Keratinocyte (primary cell): ENCODE data around the gene APP. TPM values are rescaled to one million over a fixed set of nuclear protein-coding genes. Genes with fewer than 3 reads are reported as not detected.

ENCODE experiments used
- DNase-seq: peaks from one replicate; pipeline ENCODE4 v3.0.0-alpha.2; 2011; ENCODE audit warnings: low read depth, missing footprints, low spot score
- FAIRE-seq: peaks from 2 replicates; lab custom pipeline; 2011; peaks lifted over from hg19 to GRCh38; lab: Jason Lieb, UNC
- H2AFZ ChIP-seq: 2 replicates; pipeline ENCODE4 v1.6.0; 2012; ENCODE audit warnings: low read length, control low read depth, inconsistent platforms; ENCODE audit not compliant: control insufficient read depth
- H3K27ac ChIP-seq: 2 replicates; pipeline ENCODE4 v1.5.1; 2011; ENCODE audit warnings: low read length; ENCODE audit not compliant: control insufficient read depth, insufficient read depth
- H3K27me3 ChIP-seq: 3 replicates; pipeline ENCODE4 v1.6.0; 2011; ENCODE audit warnings: low read length; ENCODE audit not compliant: control insufficient read depth, insufficient read depth; ENCODE audit errors: extremely low read depth
- H3K36me3 ChIP-seq, 2 experiments: 2 replicates in 1 of 2; 3 replicates in 1 of 2; pipeline ENCODE4 v1.5.1; 2011; ENCODE audit warnings: low read length in 2 of 2, mild to moderate bottlenecking in 1 of 2; ENCODE audit not compliant: control insufficient read depth in 2 of 2, insufficient read depth in 2 of 2; ENCODE audit errors: extremely low read depth in 1 of 2
- H3K4me1 ChIP-seq: 3 replicates; pipeline ENCODE4 v1.5.1; 2011; ENCODE audit warnings: low read length; ENCODE audit not compliant: control insufficient read depth, insufficient read depth; ENCODE audit errors: extremely low read depth
- H3K4me2 ChIP-seq: 3 replicates; pipeline ENCODE4 v1.6.0; 2011; ENCODE audit warnings: low read depth, low read length; ENCODE audit not compliant: control insufficient read depth, insufficient read depth; ENCODE audit errors: extremely low read depth
- H3K4me3 ChIP-seq, 3 experiments: fragments of 200-600 bp in 1 of 3; sonication (generic) in 1 of 3; 2 replicates in 2 of 3; 3 replicates in 1 of 3; pipeline ENCODE4 v1.5.1; 2011 to 2016; ENCODE audit warnings: low read length in 3 of 3, mild to moderate bottlenecking in 3 of 3, control low read depth in 2 of 3, inconsistent platforms in 1 of 3, low read depth in 1 of 3, mixed read lengths in 1 of 3, mixed run types in 1 of 3, moderate library complexity in 1 of 3; ENCODE audit not compliant: control insufficient read depth in 2 of 3, insufficient read depth in 2 of 3; ENCODE audit errors: extremely low read depth in 1 of 3
- H3K79me2 ChIP-seq: 2 replicates; pipeline ENCODE4 v1.6.0; 2012; ENCODE audit warnings: low read length; ENCODE audit not compliant: control insufficient read depth, insufficient read depth
- H3K9ac ChIP-seq: 3 replicates; pipeline ENCODE4 v1.6.0; 2011; ENCODE audit warnings: low read length; ENCODE audit not compliant: control insufficient read depth, insufficient read depth; ENCODE audit errors: extremely low read depth
- H3K9me1 ChIP-seq: 3 replicates; pipeline ENCODE4 v1.6.0; 2011; ENCODE audit warnings: low read length; ENCODE audit not compliant: control insufficient read depth, insufficient read depth; ENCODE audit errors: extremely low read depth
- H3K9me3 ChIP-seq: 2 replicates; pipeline ENCODE4 v1.5.1; 2012; ENCODE audit warnings: low read depth, low read length; ENCODE audit not compliant: control insufficient read depth
- H4K20me1 ChIP-seq: 3 replicates; pipeline ENCODE4 v1.6.0; 2011; ENCODE audit warnings: low read length; ENCODE audit not compliant: control insufficient read depth, insufficient read depth; ENCODE audit errors: extremely low read depth
- EZH2 ChIP-seq: IDR thresholded peaks from one replicate; pipeline ENCODE4 v1.6.1; 2012; ENCODE audit warnings: inconsistent platforms, mild to moderate bottlenecking, low read length, moderate library complexity
- dilution Hi-C: fragments of 300-500 bp; cut with MboI; formaldehyde crosslinking; loops from one replicate; pipeline ENCODE4 v1.7.0; 2020; ENCODE audit warnings: low sequenced_read_pairs; ENCODE audit not compliant: extremely low pct_ligation_motif_present
- polyA plus RNA-seq, 5 experiments: library from polyadenylated mRNA; depleted of rRNA in 3 of 5; stranded (reverse) in 3 of 5; stranded (forward) in 1 of 5; unstranded in 1 of 5; fragments of >200 nt; gene quantifications; 1 replicate in 1 of 5; 2 replicates in 3 of 5; 3 replicates in 1 of 5; pipeline versions ENCODE4 v1.2.1 to v1.2.3, GENCODE V29; 2011 to 2012; ENCODE audit warnings: missing spikeins in 2 of 5, low read depth in 1 of 5, low replicate concordance in 1 of 5
- TF ChIP-seq, protein P1 (sequence below), 3 experiments: IDR thresholded peaks in 1 of 3; conservative IDR thresholded peaks in 1 of 3; optimal IDR thresholded peaks in 1 of 3; 2 replicates in 2 of 3; 3 replicates in 1 of 3; pipeline versions ENCODE3 to v1.5.1; 2011; ENCODE audit warnings: low read length in 3 of 3, mild to moderate bottlenecking in 3 of 3, moderate library complexity in 2 of 3, control low read depth in 1 of 3, inconsistent platforms in 1 of 3; ENCODE audit not compliant: insufficient read depth in 2 of 3; ENCODE audit errors: extremely low read depth in 1 of 3

Gene APP
- polyA plus RNA-seq, 1 donor (not counting 4 experiments of a cell fraction or from before 2014, with no cell fraction given): 1,015 TPM

DNA sequence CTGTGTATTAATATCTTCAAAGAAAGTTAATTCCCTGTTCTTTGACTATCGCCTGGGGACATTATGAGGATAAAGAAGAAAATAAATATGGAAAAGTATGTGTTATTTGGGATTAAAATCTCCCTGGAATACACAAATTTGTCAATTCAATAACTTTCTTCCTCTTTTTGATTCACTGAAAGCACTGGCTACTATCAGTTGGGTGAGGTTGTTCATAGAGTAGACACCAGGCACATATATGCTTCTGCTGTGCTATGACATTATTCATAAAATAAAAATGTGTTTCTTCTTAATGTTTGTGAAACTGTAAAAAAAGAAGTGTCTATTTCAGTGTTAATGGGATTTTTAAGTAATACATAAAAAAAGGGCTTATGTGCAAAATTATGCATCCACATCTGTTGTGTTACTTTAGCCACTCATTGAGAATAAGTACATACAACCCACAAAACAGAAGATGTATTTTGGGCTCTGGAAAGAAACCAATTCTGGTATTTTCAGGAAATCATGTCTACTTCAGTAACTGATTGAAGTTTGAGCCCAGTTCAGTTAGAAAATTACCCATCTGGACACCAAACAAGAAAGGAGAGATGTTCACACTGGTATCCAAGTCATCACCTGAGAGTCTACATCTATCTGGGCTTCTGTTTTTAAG, 266.4 kb downstream of the APP start:
- no peak for DNase-seq
- no peak for FAIRE-seq
- no peaks in the 10 kb centered on the region for H4K20me1 ChIP-seq
- no peak overlapping the region for H3K4me2 ChIP-seq
- H3K9me1 ChIP-seq: peaks cover 2% of the 10 kb centered on the region
- dilution Hi-C loops: no loop called here
- H3K9me3 ChIP-seq: no peaks in the 10 kb centered on the region
- H3K9ac ChIP-seq: no peak overlapping the region
- TF ChIP-seq, protein P1, sequence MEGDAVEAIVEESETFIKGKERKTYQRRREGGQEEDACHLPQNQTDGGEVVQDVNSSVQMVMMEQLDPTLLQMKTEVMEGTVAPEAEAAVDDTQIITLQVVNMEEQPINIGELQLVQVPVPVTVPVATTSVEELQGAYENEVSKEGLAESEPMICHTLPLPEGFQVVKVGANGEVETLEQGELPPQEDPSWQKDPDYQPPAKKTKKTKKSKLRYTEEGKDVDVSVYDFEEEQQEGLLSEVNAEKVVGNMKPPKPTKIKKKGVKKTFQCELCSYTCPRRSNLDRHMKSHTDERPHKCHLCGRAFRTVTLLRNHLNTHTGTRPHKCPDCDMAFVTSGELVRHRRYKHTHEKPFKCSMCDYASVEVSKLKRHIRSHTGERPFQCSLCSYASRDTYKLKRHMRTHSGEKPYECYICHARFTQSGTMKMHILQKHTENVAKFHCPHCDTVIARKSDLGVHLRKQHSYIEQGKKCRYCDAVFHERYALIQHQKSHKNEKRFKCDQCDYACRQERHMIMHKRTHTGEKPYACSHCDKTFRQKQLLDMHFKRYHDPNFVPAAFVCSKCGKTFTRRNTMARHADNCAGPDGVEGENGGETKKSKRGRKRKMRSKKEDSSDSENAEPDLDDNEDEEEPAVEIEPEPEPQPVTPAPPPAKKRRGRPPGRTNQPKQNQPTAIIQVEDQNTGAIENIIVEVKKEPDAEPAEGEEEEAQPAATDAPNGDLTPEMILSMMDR (optimal IDR thresholded peaks at IDR 0.05 in 1 of 3, IDR thresholded peaks at IDR 0.05 in 1 of 3, conservative IDR thresholded peaks at IDR 0.05 in 1 of 3; ENCODE audit: extremely low read depth in 1 of 3, insufficient read depth in 2 of 3, low read length in 3 of 3): no peak
- TF ChIP-seq EZH2: no peak
- no peaks in the 10 kb centered on the region for H3K79me2 ChIP-seq
- no peaks in the 10 kb centered on the region for H3K27me3 ChIP-seq
- no peak overlapping the region for H3K27ac ChIP-seq
- H3K4me1 ChIP-seq: peaks cover 5% of the 10 kb centered on the region
- no peak overlapping the region for H2AFZ ChIP-seq
- peaks cover 26 to 37% of the 10 kb centered on the region in 2 experiments for H3K36me3 ChIP-seq
- H3K4me3 ChIP-seq: no peak overlapping the region

DNA sequence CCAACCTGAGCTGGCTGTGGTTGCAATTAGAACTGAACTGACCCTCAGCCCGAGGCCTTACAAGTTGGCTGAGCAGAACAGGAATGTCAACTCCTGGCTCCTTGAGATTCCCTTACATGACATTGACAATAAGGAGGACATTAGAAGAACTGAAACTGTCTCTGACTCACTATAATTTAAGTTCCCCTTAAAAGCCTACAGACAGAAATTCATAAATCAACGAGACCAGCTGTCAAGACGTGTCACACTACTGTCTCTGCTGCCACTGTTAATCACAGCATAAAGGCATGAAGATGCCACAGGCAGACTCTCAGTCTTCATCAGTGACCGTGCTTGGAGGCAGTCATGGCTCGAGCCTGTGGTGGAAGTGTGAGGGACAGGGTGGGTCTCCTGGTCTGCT, 267.0 kb downstream of the APP start:
- H3K9ac ChIP-seq: no peak overlapping the region
- H3K27ac ChIP-seq: no peak overlapping the region
- H4K20me1 ChIP-seq: no peaks in the 10 kb centered on the region
- peaks cover 2% of the 10 kb centered on the region for H3K9me1 ChIP-seq
- dilution Hi-C loops: no loop called here
- H3K27me3 ChIP-seq: no peaks in the 10 kb centered on the region
- no peak overlapping the region for H3K4me3 ChIP-seq
- no peak overlapping the region for H3K4me2 ChIP-seq
- no peaks in the 10 kb centered on the region for H3K79me2 ChIP-seq
- TF ChIP-seq EZH2: no peak
- TF ChIP-seq, protein P1 (optimal IDR thresholded peaks at IDR 0.05 in 1 of 3, IDR thresholded peaks at IDR 0.05 in 1 of 3, conservative IDR thresholded peaks at IDR 0.05 in 1 of 3; ENCODE audit: extremely low read depth in 1 of 3, insufficient read depth in 2 of 3, low read length in 3 of 3): no peak
- peaks cover 30 to 43% of the 10 kb centered on the region in 2 experiments for H3K36me3 ChIP-seq
- H3K4me1 ChIP-seq: peaks cover 10% of the 10 kb centered on the region
- DNase-seq (no peak), FAIRE-seq (no peak)
- no peak overlapping the region for H2AFZ ChIP-seq
- H3K9me3 ChIP-seq: no peaks in the 10 kb centered on the region
